Measurements from ENCODE around the gene S100Z.
"Not testable (repeated sequence)": the region's sequence is repeated elsewhere in the genome, so short reads cannot be mapped to it uniquely, and the experiment has no call there.

The S100Z gene

DNA sequence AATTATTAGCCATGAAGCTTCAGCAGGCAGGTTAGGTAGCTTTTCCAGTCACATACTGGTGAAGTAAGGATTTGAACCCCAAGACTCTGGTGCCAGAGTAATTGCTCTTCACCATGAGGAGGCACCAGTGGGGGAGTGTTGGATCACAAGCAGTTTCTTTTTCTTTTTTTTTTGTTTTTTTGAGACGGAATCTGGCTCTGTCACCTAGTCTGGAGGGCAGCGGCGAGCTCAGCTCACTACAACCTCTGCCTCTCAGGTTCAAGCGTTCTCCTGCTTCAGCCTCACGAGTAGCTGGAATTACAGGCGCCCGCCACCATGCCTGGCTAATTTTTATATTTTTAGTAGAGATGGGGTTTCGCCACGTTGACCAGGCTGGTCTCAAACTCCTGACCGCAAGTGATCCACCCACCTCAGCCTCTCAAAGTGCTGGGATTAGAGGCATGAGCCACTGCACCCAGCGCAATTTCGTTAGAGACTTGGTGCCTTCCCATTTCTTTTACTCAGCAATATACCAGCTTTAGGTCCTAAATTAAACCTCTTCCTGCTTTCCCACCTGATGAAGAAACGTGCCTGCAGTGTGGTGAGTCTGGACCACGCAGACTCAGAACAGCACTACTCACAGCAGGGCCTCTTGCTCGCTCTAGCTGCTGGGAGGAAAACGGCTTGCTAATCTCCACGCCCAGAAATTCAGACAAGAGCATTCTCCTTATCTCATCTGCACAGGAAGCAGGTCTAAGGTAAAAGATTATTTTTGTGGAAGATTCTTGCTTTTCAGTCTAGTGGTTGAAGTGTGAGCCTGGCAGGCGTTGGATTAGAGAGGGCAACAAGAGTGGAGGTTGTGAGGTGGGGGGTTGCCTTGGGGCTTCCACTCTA is at the start of gene S100Z:
Gene S100Z, plus strand, starts transcription at position 596 of the 873 bp plus-strand sequence. CDS start 25,346 bp downstream, outside the sequence.
- DNase-seq (ENCODE audit: low spot score), result no peak

DNA sequence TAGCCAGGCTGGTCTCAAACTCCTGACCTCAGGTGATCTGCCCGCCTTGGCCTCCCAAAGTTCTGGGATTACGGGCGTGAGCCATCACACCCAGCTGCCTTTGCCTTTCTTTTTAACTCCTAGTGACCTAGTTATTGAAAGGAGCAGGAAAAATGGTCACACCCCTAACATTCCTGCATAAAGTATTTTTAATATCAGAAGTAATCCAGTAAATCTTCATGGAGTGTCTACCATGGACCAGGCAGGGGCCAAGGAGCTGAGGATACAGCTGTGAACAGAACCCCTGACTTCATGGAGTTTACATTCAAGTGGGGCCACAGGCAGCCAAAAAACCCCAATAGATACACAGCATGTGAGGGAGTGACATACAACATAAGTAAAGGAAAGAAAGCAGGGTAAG is 49.2 kb upstream of the S100Z start:
- no peak for DNase-seq (ENCODE audit: low spot score)

DNA sequence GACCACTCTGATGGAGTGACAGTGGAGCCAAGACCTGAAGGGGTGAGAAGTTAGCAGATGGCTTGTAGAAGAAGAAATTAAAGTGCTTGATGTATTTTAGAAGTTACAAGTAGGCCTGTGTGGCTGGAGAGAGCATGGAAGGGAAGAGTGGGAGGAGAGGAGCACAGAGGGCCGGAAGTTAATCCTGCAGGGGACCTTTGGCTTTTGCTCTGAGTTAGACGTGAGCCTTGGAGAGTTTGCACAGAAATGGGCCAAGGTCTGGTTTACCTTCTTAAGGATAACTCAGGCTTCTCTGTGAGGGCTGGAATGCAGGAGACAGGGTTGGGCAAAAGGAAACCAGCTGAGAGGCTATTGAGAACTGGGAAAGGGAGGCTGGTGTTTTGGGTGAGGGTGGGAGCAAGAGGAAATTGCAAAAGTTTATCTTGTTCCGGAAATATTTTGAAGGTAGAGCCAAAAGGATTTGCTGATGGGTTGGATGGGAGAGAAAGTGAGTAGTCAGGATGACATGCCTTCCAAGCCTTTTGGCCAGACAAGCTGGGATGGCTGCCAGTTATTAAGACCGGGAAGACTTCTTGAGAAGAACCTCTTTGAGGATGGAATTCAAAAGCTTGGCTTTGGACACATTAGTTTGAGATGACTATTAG is 48.5 kb upstream of the S100Z start:
- DNase-seq (ENCODE audit: low spot score), result no peak

DNA sequence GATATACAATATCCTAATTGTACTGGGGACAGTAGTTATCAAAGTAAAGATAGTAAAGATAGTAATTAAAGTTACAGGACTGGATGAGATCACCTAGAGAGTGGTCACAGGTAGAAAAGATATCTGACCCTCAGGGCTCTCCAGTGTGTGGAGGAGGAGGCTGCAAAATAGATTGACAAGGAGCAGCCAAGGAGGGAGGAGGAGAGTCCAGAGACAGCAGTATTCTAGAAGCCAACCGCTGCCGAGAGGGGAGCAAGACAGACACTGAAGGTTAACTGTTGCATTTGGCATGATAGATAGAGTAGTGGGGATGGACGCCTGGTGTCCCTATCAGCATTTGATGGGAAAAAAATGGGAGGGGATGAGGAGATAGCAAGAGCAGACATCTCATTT is 48.0 kb upstream of the S100Z start:
- DNase-seq (ENCODE audit: low spot score), result no peak

DNA sequence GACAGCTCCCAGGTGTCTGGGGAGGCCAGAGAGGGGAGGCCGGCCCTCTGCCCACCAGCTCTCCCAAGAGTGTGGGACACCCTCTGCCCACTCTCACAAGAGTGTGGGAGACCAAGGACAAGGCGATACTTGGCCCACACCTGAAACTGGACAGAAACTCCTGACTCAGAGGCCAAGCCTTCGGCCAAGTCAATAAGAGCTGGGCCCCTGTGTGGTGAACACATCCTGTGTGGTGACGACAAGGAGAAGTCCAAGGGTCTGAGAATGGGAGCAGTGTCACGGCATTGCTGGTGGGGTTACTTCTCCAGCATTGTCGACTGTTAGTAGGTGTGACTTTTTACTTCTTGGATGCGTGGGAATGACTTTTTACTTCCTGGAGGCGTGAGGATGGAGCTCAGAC is 45.5 kb upstream of the S100Z start:
- no peak for DNase-seq (ENCODE audit: low spot score)

DNA sequence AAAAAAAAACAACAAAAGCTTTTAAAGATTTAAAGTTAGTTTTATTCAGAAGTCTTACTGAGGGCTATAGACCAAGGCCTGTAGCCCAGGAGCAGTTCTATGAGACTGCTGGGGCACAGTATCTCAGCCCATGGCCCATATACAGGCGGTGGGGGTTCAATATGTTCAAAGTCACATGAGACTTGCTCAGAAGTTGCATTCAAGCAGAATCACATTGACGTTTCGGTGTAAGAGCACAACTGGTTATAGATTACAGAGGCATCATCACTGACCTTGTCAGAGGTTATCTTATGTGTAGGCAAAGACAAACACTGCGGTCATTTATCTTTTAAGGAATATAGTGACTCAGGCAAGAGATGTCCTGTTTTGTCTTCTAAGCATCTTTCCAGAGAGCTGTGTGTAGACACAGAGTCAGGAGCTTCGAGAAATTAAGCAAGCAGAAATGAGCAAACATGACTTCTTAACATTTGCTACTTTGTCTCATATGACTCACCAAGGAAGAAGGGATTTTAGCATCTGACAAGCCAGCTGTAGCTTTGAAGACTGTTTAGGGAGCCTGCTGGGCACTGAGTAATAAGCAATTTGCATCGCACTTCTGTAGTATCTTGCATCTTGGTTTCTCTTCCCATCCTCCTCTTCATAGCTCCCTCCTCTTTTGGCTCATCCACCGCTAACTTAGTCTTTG is 43.9 kb upstream of the S100Z start:
- no peak for DNase-seq (ENCODE audit: low spot score)

DNA sequence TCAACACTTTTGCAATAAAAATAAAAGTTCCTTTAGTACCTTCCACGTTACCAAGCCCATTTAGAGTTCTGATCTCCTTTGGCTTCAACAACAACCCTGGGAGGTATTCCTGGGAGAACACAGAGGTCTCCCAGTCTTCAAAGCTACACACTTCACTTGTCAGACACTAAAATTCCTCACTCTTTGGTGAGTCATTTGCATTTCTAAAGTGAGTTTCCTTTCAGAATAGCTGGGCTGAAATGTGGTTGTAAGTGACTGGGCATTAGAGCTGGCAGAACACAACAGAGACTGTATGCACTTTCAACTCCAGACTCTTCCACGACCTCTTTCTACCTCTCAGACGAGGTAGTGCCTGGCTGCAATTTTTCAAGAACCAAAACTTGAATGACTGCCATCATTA is 42.5 kb upstream of the S100Z start:
- DNase-seq (ENCODE audit: low spot score), result no peak

DNA sequence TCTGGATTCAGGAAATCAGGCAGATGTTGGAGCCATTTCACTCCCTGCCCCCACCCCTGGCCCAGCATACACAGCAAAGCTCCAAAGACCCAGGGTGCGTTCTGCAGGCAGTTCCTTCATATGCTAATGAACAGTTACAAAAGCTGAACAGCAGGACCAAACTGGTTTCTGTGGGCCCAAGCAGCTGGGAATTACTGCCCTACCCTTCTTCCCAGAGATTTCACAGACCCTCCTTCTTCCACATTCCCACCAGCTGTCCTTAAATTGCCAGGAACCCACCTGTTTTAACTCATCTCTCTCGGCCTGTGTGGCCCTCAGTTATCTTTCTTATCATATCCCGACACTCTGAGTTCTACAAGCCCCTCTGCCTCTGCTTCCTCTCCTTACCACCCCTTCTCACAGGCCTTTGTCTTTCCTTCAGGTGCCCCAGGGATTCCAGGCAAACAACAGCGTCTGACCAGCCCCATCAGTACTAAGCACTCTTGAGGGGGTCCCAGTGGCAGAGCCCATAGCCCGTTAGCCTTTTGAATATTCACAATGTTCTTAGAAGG is 41.6 kb upstream of the S100Z start:
- no peak for DNase-seq (ENCODE audit: low spot score)

DNA sequence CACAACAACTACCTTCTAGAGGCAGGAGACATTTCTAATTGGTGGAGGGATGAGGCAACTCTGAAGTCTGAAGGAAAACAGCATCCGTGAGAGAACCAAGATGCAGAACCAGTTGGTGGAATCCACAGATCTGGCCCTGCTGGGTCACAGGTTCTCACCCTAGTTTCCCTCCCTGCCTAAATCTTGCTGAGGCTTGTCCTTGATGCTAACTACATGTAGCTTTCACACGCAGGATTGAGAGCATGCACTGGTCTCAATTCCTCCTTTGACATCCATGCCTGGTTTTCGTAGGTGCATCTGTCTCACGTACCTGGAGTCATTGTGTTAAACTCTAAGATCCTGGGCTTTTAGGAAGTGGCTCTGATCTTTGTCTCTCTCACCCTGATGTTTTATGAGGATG is 40.7 kb upstream of the S100Z start:
- DNase-seq (ENCODE audit: low spot score), result no peak

DNA sequence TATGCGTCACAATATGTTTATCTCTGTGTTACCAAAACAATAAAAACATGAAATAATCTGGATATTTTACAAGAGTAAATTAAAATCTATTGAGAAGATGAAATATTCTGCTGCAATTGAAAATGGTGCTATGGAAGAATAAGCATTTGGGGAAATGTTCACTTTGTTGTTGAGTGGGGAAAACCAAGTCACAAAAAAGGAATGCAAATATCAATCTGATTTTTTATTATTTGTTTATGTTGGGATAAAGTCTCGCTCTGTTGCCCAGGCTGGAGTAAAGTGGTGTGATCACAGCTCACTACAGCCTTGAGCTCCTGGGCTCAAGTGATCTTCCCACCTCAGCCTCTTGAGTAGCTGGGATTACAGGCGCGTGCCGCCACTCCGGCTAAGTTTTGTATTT is 39.6 kb upstream of the S100Z start:
- DNase-seq (ENCODE audit: low spot score), result no peak

DNA sequence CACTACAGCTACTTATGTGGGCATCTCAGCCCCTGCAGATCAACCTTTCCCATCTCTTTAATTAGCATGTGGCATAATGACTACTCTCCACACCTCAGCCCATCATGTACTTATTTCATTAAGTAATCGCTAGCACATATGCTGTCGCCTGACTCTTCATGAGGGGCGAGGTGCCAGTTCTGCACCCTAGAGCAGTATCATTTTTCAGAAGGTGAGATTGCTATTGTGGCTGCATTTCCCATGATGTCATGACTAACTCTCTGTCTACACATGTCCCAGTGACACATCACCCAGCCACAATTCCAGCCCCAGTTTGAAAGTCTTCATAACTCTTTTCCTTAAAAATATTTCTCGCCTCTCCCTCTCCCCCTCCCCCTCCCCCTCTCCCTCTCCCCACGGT is 38.6 kb upstream of the S100Z start:
- no peak for DNase-seq (ENCODE audit: low spot score)

DNA sequence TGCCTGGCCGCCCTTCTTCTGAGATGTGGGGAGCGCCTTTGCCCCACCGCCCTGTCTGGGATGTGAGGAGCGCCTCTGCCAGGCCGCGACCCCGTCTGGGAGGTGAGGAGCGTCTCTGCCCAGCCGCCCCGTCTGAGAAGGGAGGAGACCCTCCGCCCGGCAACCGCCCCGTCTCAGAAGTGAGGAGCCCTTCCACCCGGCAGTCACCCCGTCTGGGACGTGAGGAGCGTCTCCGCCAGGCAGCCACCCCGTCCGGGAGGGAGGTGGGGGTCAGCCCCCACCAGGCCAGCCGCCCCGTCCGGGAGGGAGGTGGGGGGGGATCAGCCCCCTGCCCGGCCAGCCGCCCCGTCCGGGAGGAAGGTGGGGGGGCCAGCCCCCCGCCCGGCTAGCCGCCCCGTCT is 37.6 kb upstream of the S100Z start:
- DNase-seq (ENCODE audit: low spot score), result not testable (repeated sequence)

DNA sequence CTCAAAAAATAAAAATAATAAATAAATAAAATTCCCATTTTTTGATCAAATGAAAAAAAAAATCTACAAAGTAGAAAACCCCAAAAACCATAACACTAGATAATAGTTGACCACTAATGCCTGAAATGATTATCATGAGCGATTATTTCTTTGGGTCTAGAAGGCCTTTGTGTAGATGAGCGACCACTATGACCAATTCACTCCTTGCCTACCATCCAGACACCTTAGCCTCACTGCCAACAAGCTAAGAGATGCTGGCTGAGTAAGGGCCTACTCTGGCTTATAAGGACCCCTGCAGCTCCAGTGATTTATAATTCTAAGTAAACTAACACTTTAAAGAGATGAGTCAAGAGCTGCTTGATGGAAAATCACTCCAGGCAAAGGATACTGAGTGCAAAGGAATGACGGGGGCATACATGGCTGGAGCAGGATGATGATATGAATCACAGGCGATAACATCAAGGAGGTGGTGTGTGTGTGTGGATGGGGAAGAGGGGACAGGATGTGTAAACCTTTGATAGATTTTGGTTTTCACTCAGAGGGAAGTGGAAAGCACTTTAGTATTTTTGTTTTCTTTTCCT is 35.7 kb upstream of the S100Z start:
- no peak for DNase-seq (ENCODE audit: low spot score)

DNA sequence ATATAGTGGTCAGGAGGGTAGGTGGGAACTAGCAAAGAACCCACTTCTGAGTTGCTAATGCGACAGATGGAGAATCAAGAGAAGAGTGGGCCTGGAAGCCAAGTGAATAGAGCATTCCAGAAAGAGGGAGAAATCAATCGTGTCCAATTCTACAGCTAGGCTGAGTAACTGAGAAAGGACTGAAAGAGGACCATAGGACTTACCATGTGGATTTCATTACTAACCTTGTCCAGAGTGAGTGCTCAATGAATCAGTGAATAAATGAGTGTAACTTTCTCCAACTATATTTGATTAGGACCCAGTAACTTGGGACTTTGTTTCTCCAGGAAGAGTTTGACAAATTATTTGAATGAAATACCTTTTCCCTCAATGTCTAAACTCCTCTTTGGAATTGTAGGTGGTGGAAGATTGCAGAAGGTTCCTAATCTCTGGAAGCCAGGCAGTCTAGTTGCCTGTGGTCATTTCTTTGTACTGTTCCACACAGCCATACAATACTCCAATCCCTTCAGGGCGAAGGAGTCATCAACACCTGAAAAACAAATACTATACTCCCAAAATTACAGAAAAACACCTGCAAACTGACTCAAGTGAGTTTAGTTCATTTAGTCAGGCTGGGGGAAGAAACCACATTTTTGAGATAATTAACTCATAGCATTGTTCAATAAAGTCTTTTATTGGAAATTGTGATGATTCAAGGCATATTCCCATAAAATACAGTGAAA is 33.5 kb upstream of the S100Z start:
- DNase-seq (ENCODE audit: low spot score), result no peak

DNA sequence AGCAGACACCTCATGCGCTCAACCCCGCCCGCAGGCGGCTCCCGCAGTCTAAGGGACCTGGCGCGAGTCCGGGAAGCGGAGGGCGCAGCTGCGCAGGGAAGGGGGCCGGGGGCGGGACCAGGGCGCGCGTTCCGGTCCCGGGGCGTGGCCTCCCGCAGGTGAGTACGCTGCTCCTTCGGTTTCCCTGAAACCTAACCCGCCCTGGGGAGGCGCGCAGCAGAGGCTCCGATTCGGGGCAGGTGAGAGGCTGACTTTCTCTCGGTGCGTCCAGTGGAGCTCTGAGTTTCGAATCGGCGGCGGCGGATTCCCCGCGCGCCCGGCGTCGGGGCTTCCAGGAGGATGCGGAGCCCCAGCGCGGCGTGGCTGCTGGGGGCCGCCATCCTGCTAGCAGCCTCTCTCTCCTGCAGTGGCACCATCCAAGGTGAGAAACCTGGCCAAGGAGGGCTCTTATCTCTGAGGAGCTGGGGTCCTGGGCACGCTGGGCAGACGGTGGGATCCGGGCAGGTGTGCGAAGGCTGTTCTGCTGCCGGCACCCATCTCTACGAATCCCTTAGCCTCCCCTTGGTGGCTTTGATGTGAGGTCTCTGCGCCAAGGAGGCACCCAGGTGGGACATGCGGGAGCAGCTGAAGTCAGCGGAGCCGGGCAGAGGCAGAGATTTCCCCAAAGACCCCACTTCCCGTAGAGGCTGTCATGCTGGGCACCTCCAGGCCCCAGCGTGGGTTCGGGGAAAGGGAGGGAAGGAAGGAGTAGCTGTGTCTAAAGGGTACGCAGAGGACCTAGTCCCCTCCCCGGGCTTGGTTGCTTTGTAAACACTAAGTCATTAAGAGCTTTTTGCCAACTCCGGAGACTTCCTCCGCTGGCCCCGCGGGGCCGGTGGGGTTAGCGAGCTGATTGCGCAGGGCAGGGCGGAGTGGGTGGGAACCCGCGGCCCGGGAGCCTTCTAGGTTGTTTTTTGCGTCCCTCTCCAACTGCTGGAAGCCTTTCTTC is 30.7 kb upstream of the S100Z start, which contains the start of gene F2RL1:
Gene F2RL1, plus strand, starts transcription at position 187 of the 988 bp plus-strand sequence. Its CDS starts 153 bp downstream, at position 340.
- DNase-seq (ENCODE audit: low spot score), result no peak

DNA sequence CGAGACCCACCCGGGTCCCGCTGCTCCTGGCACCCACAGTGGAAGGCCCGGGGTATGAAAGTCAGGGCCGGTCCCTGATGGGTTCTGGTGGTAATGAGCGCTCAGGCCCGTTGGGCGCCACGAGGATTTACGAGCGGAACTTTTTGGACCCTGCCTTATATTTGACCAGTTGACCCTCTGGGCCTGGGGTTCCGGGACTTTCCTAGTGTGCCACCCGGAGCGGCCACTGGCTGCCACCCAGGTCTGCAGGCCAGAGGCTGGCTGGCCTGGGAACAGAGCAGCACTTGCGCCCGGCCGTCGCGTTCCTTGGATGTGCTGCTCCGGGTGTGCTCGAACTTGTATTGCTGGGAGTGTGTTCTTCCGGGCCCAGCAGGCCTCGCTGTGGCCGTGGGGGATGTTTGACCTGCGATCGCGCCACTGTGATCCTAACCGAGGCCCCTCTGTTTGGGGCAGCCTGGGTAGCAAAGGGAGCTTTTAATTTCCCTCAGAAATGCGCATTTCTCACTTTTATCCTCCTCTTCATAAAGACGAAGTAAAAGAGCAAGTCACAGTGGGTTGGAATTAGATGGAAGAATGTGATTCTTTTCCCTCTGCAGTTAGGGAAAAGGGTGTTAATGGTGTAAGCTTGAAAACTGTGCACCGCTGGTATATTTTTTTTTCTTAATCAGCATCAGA is 29.8 kb upstream of the S100Z start:
- DNase-seq (ENCODE audit: low spot score), result no peak

DNA sequence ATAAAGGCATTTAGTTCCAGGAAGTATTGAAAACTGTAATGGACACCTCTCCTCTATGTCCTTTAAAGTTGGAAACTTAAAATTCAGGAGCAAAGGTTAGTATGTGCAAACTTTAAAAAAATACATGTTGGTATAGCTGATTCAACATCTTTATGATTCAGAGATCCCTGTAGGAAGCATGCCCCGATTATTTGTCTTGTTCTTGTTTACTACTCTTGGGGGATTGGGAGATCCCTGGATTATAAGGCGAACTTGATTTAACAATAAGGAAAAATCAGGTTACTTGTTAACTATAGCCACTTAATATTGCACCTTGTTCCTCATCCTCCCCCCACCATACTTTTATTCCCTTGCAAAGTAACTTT is 29.3 kb upstream of the S100Z start:
- DNase-seq (ENCODE audit: low spot score), result no peak

DNA sequence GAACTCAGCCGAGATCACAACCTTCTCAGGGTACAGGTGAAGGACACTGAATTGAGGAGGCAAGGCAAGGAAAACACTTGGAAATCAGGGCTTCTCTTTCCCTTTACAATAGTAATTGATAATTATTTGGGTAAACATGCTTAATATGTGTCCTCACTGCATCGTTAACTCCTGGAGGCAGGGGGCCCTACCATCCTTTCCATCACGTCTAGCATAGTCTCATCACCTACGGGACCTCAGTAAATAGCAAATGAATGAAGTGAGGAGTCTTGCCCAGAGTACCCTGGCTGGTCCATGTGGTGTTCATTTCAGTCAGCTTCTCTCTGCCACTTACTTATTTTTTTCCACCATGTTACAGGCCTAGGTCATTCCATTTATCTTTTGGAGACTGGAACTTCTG is 28.7 kb upstream of the S100Z start:
- DNase-seq (ENCODE audit: low spot score), result no peak

DNA sequence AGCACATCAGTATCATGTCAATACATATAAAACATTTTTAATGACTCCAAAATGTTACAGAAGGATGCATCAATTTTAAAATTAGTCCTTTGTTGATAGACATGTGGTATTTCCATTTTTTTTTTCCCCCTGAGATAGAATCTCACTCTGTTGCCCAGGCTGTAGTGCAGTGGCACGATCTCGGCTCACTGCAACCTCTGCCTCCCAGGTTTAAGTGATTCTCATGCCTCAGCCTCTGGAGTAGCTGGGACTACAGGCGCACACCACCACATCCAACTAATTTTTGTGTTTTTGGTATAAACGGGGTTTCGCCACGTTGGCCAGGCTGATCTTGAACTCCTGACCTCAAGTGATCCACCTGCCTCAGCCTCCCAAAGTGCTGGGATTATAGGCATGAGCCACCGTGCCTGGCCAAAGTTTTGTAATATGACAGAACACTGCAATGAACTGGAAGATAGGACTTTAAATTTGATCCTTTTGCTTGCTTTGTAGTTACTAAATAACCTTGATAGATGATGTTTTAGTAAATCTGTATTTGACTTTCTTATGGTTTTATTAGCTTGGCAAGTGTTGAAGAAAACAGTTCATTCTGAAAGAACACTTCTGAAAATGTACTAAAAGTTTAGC is 27.6 kb upstream of the S100Z start:
- DNase-seq (ENCODE audit: low spot score), result not testable (repeated sequence)

All from left forelimb (tissue), 1 donor.